NCI-H774 (cell line): ENCODE results near the gene ITCH.
"Not testable (repeated sequence)": the region's sequence is repeated elsewhere in the genome, so short reads cannot be mapped to it uniquely, and the experiment has no call there.

Experiments
- DNase-seq: peaks from one replicate; lab custom pipeline; 2025; lab: John Stamatoyannopoulos, UW

The ITCH gene

DNA sequence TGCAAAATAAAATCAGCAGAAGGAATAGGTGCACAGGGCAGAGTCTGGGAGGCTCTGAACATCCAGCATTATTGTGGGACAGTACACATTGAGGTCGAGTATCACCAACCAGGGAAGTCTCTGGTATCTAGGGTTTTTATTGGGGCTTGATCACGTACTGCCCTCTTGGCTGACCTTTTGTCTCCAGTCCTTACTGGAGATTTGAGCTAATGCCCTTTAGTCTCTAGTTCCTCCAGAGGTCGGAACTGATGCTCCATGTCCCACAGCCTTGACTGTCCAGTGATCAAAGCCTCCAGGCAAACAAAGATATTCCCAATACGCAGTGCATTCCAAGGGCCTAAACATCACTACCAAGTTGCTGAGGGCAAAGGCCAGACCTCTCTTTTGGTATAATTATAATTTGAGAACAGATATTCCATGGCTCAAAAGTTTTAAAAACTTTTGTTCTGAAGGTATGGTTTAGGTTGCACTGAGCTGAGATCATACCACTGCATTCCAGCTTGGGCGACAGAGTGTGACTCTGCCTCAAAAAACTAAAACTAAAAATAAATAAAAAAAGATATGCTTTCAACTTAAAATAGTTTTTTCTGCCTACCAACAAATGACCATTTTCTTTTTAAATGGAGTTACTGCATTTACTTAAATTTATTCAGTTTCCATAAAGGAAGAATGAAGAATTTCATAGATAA is 96.3 kb downstream of the ITCH start:
- no peak for DNase-seq

DNA sequence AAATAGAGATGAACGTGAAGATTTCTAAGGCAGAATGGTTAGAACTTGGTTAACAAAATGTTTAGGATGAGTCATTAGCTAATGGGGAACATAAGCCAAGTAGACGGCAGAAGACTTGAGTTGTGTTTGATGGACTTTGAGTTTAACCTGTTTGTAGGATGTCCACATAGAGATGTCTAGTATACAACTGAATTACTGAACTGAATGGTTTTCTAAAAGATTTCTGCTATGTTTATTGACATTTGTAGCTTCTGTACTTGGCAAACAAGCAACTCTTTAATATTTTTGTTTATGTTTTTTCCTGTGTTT is 98.7 kb downstream of the ITCH start:
- DNase-seq = no peak

DNA sequence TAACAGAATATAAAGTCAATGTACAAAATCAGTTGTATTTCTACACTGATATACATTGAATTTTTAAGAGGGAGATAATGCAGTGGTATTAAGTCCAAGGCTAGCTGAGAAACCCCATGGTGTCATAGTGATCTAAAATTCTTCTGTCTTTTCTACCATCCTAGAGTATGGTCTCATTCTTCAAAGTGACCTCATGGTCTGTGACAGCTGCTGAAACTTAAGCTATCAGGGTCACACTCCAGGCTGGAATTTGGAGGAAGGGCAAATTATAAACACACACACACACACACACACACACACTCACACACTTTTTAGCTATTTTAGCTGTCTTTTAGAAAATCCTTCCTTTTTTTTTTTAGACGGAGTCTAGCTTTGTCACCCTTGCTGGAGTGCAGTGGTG is 105.9 kb downstream of the ITCH start:
- DNase-seq = no peak

DNA sequence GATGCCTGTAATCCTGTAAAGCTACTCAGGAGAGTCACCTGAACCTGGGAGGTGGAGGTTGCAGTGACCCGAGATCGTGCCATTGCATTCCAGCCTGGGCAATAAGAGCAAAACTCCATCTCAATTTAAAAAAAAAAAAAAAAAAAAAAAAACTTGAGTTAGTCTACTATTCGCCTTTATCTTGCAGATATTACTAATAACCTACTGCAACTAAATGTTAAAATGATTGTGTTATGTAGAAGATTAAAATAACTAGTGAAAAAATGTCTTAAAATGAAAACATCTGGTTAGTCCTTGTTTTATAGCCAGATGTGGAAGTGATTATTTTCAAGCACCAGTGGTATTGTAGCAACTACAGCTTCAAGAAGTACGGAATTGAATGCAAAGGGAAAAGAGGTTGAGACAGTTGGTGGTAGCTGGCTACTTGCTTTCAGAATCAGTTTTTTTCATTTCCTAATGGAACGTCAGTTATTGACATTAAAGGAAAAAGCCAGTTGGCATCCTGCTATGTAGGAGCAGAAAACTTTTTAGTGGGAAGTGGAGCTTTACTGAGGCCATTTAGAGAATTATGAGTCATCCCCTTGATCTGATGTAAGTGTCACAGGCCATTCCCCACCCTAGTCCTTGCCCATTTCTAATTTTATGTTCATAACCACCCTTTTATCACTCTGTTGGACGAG is 109.3 kb downstream of the ITCH start:
- DNase-seq = no peak

DNA sequence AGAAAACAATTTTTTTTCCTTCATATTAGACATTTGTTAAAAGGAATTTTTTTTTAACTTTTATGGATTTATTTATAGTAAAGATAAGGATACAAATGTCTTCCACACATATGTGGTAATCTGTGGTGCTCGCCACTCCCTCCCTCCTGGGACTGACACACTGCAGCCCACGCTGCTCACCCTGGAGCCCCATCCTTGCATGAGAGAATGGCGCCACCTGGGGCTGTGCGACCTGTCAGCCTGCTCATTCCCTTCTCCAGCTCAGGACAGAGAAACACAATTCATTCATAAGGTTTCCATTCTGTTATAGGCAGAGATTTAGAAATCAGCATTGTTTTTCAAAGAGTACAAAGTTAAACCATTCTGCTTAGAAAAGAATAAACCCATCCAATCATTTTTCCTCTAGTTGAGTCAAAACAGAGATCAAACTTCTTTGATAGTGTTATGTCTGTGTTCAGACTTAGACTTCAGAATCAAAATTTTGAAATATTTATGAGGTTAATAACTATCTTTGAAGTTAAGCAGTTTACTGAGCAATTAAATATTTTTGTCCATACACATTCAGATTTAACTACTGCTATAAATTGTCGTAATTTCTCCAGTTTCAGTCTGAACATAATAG is 110.3 kb downstream of the ITCH start:
- DNase-seq = no peak

DNA sequence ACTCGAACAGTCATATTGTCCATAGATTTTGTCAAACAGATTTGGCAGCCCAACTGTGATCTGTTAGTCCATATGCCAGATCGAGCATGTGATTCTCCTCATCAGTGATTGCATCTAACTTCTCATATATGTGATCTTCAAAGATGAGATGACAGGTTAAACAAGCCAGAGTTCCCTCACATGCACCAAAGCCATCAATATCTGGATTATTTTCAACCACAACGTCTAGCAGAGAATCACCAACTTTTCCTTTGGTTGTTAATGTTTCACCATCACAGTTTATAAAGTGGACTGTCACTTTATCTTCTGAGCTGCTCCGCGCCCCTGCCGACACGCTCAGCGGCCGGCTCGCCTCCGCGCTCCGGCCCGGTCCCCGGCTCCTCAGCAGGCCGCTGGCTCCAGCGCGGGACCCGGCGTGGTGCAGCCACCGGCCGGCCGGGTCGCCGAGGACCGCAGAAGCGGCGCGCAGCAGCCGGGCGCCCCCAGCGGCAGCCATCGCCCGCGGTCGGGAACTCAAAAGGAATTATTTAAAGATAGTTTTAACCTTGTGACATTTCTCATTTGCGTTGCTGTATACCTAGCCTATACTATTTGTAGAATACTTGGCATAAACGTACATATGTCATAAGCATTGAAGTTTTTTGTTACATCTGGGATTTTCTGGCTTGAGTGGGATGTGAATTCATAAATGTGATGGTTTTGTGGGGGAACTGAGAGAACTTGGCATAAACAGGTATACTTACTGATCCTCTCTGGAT is 113.1 kb downstream of the ITCH start:
- no peak for DNase-seq

DNA sequence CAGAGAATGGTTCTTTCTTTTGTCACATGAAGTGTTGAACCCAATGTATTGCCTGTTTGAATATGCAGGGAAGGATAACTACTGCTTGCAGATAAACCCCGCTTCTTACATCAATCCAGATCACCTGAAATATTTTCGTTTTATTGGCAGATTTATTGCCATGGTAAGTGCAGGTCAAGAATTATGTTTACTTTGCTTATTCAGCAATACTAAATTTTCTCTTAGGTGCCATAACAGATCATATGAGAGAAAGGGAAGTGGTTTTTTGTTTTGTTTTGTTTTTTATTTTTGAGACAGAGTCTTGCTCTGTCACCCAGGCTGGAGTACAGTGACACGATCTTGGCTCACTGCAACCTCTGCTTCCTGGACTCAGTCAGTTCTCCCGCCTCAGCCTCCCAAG is 116.6 kb downstream of the ITCH start:
- no peak for DNase-seq

DNA sequence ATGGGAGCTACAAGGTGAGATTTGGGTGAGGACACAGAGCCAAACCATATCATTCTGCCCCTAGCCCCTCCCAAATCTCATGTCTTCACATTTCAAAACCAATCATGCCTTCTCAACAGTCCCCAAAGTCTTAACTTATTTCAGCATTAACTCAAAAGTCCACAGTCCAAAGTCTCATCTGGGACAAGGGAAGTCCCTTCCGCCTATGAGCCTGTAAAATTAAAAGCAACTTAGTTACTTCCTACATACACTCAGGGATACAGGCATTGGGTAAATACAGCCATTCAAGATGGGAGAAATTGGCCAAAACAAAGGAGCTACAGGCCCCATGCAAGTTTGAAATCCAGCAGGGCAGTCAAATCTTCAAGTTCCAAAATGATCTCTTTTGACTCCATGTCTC is 119.1 kb downstream of the ITCH start:
- not testable (repeated sequence) for DNase-seq

DNA sequence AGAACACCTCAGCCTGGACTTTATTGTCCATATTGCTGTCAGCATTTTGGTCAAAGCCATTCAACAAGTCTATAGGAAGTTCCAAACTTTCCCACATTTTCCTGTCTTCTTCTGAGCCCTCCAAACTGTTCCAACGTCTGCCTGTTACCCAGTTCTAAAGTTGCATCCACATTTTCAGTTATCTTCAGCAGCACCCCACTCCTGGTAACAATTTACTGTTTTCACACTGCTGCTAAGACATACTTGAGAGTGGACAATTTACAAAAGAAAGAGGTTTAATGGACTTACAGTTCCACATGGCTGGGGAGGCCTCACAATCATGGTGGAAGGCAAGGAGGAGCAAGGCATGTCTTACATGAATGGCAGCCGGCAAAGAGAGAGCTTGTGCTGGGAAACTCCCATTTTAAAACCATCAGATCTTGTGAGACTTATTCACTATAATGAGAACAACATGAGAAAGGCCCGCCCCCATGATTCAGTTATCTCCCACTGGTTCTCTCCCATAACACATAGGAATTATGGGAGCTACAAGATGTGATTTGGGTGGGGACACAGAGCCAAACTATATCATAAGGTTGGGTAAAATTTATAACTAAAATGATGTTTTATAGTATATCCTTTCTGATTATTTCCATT is 120.6 kb downstream of the ITCH start:
- DNase-seq = not testable (repeated sequence)

DNA sequence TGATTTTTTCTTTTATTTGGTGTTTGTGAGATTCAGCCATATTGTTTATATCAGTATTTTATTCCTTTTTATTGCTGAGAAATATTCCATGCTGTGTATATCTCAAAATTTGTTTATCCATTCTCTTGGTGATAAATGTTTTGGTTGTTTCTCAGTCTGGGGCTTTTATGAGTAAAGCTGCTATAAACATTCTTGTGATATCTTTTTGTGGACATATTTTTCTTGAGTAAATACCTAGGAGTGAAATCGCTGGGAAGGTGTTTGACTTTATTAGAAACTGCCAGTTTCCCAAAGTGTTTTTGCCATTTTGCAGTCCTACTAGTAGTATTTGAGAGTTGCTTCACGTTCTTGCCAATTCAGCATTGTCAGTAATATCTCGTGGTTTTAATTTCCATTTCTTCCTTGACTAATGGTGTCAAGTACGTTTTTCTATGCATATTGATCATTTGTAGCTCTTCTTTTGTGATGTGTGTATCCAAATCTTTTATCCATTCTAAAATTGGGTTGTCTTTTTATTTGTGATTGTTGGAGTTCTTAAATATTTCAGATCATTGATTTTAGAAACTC is 122.1 kb downstream of the ITCH start:
- no peak for DNase-seq

DNA sequence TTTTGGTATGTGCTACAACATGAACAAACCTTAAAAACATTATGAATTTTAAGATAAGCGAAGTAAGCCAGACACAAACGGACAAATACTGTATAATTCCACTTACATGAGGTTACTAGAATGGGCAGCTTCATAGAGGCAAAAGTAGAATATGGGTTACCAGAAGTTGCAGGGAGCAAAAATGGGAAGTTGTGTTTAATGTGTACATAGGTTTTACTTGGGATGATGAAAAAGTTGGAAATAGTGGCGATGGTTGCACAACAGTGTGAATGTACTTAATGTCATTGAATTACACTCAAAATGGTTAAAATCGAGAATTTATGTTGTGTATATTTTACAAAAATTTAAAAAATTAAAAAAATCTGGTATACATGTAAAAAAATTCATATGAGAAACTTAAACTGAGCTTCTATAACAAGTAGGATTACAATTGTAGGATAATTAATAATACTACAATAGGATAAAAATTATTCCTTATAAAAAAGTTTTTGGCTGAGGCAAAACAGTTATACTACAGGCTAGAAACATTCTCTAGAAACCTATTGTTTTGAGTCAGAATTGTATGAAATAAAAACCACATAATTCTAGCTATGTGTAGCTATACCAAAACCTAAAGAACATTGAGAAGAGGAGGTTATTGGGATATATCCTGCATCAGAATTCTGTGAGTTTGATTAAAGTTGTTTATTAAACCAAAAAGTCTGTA is 128.3 kb downstream of the ITCH start:
- no peak for DNase-seq

DNA sequence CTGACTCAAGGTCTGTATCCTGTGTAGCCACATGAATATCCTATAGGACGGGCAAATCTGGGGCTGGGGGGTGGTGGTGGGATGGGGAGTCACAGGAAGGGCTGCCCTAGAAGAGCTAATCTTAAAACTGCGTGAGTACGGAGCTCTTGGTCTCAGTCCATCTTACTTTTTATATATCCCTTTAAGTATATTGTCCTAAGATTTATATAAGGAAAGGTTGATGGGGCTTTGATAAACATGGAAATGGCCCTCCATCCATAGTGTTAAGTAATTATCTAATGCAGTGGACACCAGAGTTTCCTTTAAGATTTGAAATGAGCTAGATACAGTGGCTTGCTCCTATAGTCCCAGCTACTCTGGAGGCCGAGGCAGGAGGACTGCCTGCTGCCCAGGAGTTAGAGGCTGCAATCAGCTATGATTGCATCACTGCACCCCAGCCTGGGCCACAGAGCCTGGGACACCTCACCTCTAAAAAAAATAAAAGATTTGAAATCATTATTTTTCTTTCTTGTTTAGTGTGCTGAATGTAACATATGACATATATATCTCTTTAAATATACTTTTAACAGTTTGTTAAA is 128.9 kb downstream of the ITCH start:
- no peak for DNase-seq

DNA sequence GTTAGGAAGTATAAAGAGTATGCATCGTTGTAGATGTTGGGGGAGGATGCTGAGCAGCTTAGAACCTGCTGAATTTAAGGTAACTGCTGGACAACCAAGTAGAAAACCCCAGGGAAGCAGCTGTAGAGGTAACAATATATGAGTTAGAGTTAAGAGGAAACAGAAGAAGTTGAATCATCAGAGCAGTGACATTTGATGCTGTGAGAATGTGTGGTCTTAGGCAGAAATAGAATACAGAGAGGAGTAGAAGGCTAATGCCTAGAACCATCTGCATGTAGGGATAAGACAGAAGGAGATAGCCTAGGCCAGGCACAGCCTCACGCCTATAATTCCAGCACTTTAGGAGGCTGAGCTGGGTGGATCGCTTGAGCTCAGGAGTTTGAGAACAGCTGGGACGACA is 130.6 kb downstream of the ITCH start:
- no peak for DNase-seq

DNA sequence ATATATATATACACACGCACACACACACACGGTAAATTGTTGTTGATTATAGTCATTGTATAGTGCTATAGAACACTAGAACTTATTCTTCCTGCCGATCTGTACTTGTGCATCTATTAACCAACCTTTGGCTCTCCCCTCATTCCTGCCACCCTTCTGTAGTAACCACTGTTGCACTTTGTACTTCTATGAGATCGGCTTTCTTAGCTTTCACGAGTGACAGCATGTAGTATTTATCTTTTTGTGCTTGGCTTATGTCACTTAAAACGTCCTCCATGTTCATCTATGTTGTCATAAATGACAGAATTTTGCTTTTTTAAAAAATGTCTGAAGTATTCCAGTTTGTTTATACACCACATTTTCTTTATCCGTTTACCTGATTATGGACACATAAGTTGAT is 132.2 kb downstream of the ITCH start:
- no peak for DNase-seq

DNA sequence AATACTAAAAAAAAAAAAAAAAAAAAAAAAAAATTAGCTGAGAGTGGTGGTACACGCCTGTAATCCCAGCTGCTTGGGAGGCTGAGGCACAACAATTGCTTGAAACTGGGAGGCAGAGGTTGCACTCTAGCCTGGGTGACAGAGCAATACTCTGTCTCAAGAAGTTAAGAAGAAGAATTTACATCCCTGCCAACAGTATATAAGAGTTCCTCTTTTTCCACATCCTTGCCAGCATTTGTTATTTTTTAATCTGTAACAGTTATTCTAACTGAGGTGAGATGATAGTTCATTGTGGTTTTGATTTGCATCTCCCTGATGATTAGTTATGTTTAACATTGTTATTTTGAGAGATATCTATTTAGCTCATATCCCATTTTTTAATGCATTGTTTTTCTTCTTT is 132.8 kb downstream of the ITCH start:
- DNase-seq = no peak

DNA sequence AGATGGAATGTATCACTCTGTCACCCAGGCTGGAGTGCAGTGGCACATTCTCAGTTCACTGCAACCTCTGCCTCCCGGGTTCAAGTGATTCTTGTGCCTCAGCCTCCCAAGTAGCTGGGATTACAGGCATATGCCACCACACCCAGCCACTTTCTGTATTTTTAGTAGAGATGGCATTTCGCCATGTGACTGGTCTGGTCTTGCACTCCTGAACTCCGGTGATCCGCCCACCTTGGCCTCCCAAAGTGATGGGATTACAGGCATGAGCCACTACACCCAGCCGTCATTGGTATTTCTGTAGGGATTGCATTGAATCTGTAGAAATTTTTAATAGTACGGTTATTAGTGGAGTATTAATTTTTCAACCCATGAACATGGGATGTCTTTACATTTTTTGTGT is 134.5 kb downstream of the ITCH start:
- DNase-seq = not testable (repeated sequence)

DNA sequence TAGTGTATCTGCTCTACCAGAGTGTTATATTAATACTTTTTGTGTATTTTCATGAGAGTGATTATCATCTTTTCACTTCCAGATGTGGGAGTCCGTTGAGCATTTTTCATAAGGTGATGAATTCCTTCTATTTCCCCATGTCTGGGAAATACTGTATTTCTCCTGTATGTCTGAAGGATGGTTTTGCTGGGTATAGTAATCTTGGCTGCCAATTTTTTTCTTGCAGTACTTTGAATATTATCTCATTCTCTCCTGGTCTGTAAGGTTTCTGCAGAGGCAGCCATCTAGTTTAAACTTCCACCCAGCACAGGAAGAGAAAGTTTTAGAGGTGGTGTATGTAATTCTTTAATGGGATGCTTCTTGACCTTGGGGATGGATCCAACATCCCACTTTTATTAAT is 137.8 kb downstream of the ITCH start:
- no peak for DNase-seq

DNA sequence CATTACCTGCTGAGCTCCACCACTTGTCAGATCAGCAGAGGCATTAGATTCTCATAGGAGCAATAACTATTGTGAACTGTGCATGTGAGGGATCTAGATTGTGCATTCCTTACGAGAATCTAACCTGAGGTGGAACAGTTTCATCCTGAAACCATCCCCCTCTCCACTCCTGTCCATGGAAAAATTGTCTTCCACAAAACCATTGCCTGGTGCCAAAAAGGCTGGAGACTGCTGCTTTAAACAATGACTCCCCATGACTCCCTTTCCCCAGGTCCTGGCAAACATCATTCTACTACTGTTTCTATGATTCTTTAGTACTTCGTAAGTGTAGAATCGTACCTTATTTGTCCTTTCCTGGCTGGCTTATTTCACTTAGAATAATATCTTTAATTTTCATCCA is 143.4 kb downstream of the ITCH start:
- DNase-seq = no peak

DNA sequence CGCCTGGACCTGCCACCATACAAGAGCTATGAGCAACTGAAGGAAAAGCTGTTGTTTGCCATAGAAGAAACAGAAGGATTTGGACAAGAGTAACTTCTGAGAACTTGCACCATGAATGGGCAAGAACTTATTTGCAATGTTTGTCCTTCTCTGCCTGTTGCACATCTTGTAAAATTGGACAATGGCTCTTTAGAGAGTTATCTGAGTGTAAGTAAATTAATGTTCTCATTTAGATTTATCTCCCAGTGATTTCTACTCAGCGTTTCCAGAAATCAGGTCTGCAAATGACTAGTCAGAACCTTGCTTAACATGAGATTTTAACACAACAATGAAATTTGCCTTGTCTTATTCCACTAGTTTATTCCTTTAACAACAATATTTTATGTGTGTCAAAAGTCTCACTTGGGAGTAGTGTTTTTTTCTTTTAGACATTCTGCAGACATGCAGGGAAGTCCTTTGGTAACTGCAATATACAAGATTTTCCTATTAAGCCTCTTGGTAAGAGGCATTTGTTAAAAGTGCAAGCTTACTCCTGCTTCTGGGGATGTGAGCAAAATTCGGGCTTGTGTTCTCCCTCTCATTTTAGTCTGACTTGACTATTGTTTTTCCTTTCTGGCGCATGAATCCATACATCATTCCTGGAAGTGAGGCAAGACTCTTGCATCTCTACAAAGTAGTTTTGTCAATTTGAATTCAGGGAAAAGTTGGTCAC is 144.8 kb downstream of the ITCH start:
- DNase-seq = no peak

DNA sequence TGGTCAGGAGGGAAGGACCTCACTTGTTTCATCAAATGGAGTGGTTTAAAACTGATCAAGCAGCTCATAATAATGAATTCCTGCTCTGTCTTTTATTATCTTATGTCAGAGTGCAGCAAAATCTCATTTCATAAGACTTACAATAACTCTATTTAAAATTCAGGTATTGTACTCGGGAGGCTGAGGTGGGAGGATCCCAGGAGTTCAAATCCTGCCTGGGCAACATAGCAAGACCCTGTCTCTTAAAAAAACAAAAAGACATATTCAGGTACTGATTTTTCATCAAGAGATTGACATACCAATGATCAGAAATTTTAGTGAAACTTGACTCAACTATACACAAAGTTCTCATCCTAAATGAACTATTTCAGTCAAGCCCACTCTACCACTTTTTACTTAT is 147.5 kb downstream of the ITCH start:
- DNase-seq = no peak

DNA sequence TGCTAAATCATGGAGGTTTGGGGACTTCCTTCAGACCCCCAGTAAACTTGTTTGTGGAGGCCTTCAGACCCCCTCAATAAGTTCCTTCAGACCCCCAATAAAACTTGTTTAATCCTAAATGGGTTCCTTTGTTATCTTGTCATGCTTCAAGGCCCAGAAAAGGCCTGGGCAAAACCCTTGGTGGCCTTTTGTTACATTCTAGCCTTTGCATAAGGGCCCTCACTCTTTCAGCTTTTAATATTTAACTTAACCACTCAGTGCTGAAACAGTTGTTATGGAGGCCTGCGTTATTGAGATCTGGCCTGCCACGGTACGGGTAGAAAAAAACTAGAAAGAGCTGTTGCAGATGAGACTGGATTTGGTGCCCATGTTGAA is 148.8 kb downstream of the ITCH start:
- DNase-seq = no peak
